Type B pancreatic cell (in vitro differentiated cells): Measurements from ENCODE around the gene C1orf116. TPM values are rescaled to one million over a fixed set of nuclear protein-coding genes. Genes with fewer than 3 reads are reported as not detected.

Experiments used
- DNase-seq: peaks from one replicate; pipeline ENCODE4 v3.0.0; 2021; ENCODE audit warnings: mixed read lengths; ENCODE audit not compliant: unreplicated experiment; ENCODE audit errors: extremely low spot score
- H3K27ac Mint-ChIP-seq: 2 replicates; pipeline ENCODE4 v1.8.0; 2021; ENCODE audit warnings: mild to moderate bottlenecking, mixed read lengths
- H3K27me3 Mint-ChIP-seq: 2 replicates; pipeline ENCODE4 v1.8.0; 2021; ENCODE audit warnings: mixed read lengths
- H3K36me3 Mint-ChIP-seq: 2 replicates; pipeline ENCODE4 v1.8.0; 2021; ENCODE audit warnings: mixed read lengths
- H3K4me1 Mint-ChIP-seq: one replicate; pipeline ENCODE4 v1.8.0; 2021; ENCODE audit warnings: mixed read lengths; ENCODE audit not compliant: unreplicated experiment
- H3K4me3 Mint-ChIP-seq: 2 replicates; pipeline ENCODE4 v1.8.0; 2021; ENCODE audit warnings: mild to moderate bottlenecking, mixed read lengths
- H3K9me3 Mint-ChIP-seq: 2 replicates; pipeline ENCODE4 v1.8.0; 2021; ENCODE audit warnings: mixed read lengths
- total RNA-seq: library from RNA; stranded (reverse); gene quantifications from 2 replicates; pipeline ENCODE4 v1.2.1, GENCODE V29; 2021; ENCODE audit warnings: low replicate concordance
- TF ChIP-seq, protein P1 (sequence below): fragments of 200-600 bp; sonication (generic); conservative IDR thresholded peaks from 2 replicates; pipeline ENCODE4 v1.5.0; 2021; ENCODE audit warnings: antibody characterized with exemption, mild to moderate bottlenecking

The C1orf116 gene
- total RNA-seq, 1 donor from 2014 or later, result 50.4 TPM

DNA sequence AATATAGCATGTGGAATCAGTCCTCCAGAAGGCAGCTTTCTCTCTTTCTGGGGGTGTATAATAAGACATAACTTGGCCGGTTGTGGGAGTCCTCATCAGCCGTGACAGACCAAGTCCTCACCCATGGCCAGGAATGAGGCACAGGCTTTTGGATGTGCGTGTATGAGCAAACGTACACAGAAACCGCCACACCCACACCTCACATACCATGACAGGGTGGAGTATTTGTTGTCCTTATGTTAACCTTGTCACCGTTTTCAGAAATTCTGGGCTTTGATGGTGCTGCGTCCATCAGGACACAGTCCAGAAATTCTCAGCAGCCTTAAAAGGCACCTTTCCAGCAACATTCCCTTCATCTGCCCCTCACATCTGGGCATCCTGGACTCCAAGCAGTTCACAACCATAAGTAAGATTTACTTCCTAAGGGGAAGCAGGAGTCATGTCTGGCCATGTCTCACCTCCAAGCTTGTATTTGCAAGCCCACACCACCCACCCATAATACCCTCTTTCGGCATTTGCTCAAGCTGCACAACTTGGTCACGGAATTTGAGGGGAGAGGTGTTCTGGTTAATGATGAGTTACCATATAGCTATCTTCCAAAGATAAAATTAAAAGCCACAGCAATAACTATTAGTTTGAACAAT is 12.4 kb downstream of the C1orf116 start:
- TF ChIP-seq, protein P1, sequence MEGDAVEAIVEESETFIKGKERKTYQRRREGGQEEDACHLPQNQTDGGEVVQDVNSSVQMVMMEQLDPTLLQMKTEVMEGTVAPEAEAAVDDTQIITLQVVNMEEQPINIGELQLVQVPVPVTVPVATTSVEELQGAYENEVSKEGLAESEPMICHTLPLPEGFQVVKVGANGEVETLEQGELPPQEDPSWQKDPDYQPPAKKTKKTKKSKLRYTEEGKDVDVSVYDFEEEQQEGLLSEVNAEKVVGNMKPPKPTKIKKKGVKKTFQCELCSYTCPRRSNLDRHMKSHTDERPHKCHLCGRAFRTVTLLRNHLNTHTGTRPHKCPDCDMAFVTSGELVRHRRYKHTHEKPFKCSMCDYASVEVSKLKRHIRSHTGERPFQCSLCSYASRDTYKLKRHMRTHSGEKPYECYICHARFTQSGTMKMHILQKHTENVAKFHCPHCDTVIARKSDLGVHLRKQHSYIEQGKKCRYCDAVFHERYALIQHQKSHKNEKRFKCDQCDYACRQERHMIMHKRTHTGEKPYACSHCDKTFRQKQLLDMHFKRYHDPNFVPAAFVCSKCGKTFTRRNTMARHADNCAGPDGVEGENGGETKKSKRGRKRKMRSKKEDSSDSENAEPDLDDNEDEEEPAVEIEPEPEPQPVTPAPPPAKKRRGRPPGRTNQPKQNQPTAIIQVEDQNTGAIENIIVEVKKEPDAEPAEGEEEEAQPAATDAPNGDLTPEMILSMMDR, result no peak
- Mint-ChIP-seq H3K9me3 (no peaks in the 10 kb centered on the region), H3K4me3 (peak overlapping the region; percentile 74), H3K27me3 (peaks cover 5% of the 10 kb centered on the region), H3K27ac (peak overlapping the region; percentile 100), H3K4me1 (peaks cover 24% of the 10 kb centered on the region), H3K36me3 (peaks cover 9% of the 10 kb centered on the region)
- no peak for DNase-seq

DNA sequence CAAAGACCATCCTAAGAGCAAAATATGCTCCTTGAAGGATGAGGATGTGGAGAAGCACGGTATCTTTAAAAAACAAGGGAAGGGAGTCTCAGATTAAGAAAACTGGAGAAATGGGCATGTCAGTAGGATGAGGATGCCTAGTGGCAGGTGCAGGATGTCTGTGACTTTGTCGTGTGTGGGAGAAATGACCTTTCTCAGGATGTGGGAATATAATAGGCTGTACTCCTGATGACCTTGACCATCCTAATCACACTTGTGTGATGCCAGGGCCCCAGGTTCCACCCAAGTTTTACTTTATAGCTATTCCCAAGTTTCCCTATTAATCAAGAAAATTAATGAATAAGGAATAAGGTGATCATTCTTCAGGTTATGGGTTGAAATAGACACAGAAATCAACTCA is 12.9 kb downstream of the C1orf116 start:
- H3K36me3 Mint-ChIP-seq, result peaks cover 8% of the 10 kb centered on the region
- no peaks in the 10 kb centered on the region for H3K9me3 Mint-ChIP-seq
- TF ChIP-seq, protein P1, result no peak
- peaks cover 8% of the 10 kb centered on the region for H3K27me3 Mint-ChIP-seq
- H3K27ac Mint-ChIP-seq, result peak overlapping the region; percentile 100
- no peak for DNase-seq
- peaks cover 21% of the 10 kb centered on the region for H3K4me1 Mint-ChIP-seq
- no peak overlapping the region for H3K4me3 Mint-ChIP-seq

DNA sequence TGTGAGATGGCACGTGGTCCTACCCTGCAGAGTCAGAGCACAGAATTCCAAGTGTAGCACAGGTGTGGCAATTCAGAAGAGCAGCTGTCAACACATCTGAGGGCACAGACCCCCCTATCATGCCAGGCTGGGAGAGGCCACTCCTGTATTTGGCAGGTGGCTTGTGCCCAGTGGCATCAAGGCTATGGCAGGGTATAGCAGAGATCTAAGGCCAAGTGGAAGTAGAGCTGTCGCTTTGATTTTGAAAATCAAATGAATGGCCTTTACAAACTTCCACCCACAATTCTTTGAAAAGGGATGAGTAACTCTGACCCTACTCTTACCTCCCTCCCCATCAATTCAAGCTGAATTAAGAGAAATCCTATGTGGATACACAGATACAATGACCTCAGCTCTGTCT is 13.4 kb downstream of the C1orf116 start:
- peaks cover 16% of the 10 kb centered on the region for H3K4me1 Mint-ChIP-seq
- peaks cover 3% of the 10 kb centered on the region for H3K36me3 Mint-ChIP-seq
- peak overlapping the region; percentile 100 for H3K27ac Mint-ChIP-seq
- TF ChIP-seq, protein P1, result no peak
- peaks cover 8% of the 10 kb centered on the region for H3K27me3 Mint-ChIP-seq
- peak overlapping the region; percentile 5 for H3K4me3 Mint-ChIP-seq
- H3K9me3 Mint-ChIP-seq, result no peaks in the 10 kb centered on the region
- no peak for DNase-seq

DNA sequence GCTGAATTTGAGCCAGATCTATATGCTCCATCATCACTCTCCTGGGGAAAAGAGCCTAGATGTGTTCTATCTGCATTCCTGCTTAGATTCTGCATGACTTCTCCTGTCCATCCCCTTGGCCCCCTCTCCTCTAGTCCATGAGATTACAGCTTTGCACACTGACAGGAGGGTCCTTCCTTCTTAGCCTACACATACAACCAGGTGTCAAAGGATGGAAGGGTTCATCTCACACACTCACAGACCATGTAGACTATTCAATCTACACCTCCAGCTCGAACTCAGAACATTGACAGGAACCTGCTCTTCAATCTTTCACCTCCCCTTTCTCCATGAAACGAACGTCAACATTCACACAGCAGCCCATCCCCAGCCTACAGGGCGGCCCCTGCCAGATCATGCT is 13.8 kb downstream of the C1orf116 start:
- DNase-seq, result no peak
- TF ChIP-seq, protein P1, result no peak
- H3K36me3 Mint-ChIP-seq, result peaks cover 3% of the 10 kb centered on the region
- H3K9me3 Mint-ChIP-seq, result no peaks in the 10 kb centered on the region
- H3K4me1 Mint-ChIP-seq, result peaks cover 14% of the 10 kb centered on the region
- peak overlapping the region; percentile 5 for H3K4me3 Mint-ChIP-seq
- H3K27ac Mint-ChIP-seq, result peak overlapping the region; percentile 100
- H3K27me3 Mint-ChIP-seq, result peaks cover 8% of the 10 kb centered on the region

DNA sequence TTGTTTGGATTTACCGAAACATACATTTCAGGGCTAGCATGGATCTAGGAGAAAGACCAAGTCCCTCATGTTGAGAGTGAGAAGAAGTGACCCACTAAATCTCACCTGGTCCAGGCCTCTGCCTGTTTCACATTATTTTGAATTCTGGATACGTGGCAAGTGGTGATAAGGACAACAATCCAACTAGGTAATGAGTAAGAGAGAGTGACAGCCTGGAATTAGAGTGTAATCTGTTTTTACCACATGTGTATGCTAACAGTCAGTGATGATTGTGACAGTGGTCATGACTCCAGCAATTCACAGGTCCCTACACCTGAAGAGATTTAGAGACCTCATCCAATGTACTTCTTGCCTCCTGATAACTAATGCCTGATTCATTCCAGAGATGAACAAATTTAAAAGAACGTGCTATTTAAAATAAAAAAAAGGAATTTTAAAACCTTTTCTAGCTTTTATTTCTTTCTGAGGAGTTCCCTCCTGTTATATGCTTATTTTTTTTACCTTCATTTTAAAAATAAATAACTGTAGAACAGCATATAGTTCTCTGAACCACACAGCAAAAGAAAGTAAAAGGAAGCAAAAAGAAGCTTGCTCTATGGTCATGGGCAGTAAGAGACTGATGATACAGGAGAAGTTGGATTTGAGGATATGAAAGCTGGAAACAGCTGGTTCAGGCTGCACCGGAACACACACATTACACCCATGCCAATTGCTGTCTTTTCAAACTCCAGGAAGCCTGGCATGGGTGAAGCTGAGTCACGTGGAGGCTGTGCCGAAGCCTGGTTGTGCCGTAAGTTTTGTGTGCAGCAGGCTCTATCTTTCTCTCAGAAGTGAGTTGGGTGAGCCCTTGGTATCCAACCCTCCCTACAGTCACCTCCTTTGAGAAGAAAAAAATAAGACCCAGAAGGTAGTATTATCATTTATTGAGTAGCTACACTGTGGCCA is 14.7 kb downstream of the C1orf116 start:
- Mint-ChIP-seq H3K9me3 (no peaks in the 10 kb centered on the region), H3K4me1 (peaks cover 9% of the 10 kb centered on the region), H3K4me3 (no peak overlapping the region), H3K27ac (peak overlapping the region; percentile 100), H3K36me3 (peaks cover 3% of the 10 kb centered on the region), H3K27me3 (peaks cover 13% of the 10 kb centered on the region)
- TF ChIP-seq, protein P1, result no peak
- no peak for DNase-seq
